ENCODE measurements around the gene CIZ1.

DNA sequence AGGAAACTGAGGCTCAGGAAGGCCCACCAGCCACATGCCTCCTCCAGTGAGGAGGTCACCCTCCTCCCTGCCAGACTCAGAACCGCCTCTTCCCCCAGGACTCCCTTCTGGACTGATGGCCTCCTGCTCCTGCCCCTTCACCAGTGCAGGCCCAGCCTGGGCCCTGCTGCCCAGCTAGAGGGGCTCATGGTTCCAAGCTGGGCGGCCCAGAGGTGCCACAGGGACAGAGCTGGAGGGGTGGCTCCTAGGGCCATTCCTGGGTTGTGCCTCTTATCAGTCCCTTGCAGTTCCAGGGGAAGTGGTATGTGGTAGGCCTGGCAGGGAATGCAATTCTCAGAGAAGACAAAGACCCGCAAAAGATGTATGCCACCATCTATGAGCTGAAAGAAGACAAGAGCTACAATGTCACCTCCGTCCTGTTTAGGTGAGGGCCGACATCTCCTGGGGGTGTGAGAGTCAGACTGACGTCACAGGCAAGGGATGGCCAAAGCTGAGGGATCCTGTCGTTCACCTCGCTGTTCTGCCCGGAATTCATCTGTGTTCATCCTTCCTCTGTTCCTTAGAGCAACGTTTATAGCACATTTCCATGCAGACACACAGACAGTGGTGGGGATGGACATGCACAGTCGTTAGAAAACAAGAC, 41.3 kb downstream of the CIZ1 start:
- no peak for TF ChIP-seq EZH2 (IDR thresholded peaks at IDR 0.05; ENCODE audit: insufficient read depth, poor library complexity, severe bottlenecking)
- TF ChIP-seq EZH2phosphoT487 (IDR thresholded peaks at IDR 0.05; ENCODE audit: insufficient read depth, low read depth), result no peak
